ENCODE results near the gene SPATS2L.
"Not testable (repeated sequence)": the region's sequence is repeated elsewhere in the genome, so short reads cannot be mapped to it uniquely, and the experiment has no call there.

Gene SPATS2L

GRCh38 chr2:200319548-200320337 lies 13.2 kb downstream of the SPATS2L start:
- no peak for DNase-seq

- peak in 7 of 56 donors; percentile 7 to 32 (median 22) for DNase-seq
Observed at GRCh38 chr2:200320344-200320743, 13.9 kb downstream of the SPATS2L start.

- DNase-seq = no peak
Observed at GRCh38 chr2:200320991-200321390, 14.5 kb downstream of the SPATS2L start.

GRCh38 chr2:200321780-200322534 lies 15.5 kb downstream of the SPATS2L start:
- DNase-seq = no peak

- DNase-seq = no peak
Observed at GRCh38 chr2:200322607-200323006, 16.1 kb downstream of the SPATS2L start.

GRCh38 chr2:200324362-200324761 lies 17.9 kb downstream of the SPATS2L start:
- no peak for DNase-seq

- DNase-seq = no peak
Observed at GRCh38 chr2:200329384-200329783, 22.9 kb downstream of the SPATS2L start.

- DNase-seq = peak in 1 of 56 donors; percentile 4
Observed at GRCh38 chr2:200329798-200330197, 23.3 kb downstream of the SPATS2L start.

- no peak for DNase-seq
Observed at GRCh38 chr2:200330351-200331060, 24.0 kb downstream of the SPATS2L start.

GRCh38 chr2:200331061-200331400 lies 24.5 kb downstream of the SPATS2L start:
- no peak for DNase-seq

- no peak for DNase-seq
Observed at GRCh38 chr2:200335657-200336056, 29.2 kb downstream of the SPATS2L start.

- DNase-seq = no peak
Observed at GRCh38 chr2:200336980-200337615, 30.6 kb downstream of the SPATS2L start.

GRCh38 chr2:200337621-200338020 lies 31.1 kb downstream of the SPATS2L start:
- no peak for DNase-seq

- DNase-seq = peak in 1 of 56 donors; percentile 14
Observed at GRCh38 chr2:200338692-200339091, 32.2 kb downstream of the SPATS2L start.

GRCh38 chr2:200340508-200341224 lies 34.2 kb downstream of the SPATS2L start:
- no peak for DNase-seq

- DNase-seq = no peak
Observed at GRCh38 chr2:200341376-200341775, 34.9 kb downstream of the SPATS2L start.

GRCh38 chr2:200342235-200342634 lies 35.7 kb downstream of the SPATS2L start:
- DNase-seq = no peak

- no peak for DNase-seq
Observed at GRCh38 chr2:200342654-200343053, 36.2 kb downstream of the SPATS2L start.

GRCh38 chr2:200344202-200344601 lies 37.7 kb downstream of the SPATS2L start:
- DNase-seq = not testable (repeated sequence)

GRCh38 chr2:200345975-200346374 lies 39.5 kb downstream of the SPATS2L start:
- no peak for DNase-seq

- no peak for DNase-seq
Observed at GRCh38 chr2:200347301-200347700, 40.8 kb downstream of the SPATS2L start.

All from nucleus accumbens (tissue), 56 donors.